Adrenal gland (tissue), 12 donors: ENCODE results near the gene TENM4. TPM values are rescaled to one million over a fixed set of nuclear protein-coding genes. Genes with fewer than 3 reads are reported as not detected.

Experiments used
- DNase-seq, 7 donors: peaks; one replicate each; pipeline ENCODE4 v3.0.0-alpha.2; 2019 to 2020
- H3K27ac ChIP-seq, 5 donors: fragments of 200-600 bp; sonication (generic) in 4 of 5; 1 replicate in 3 of 5; 2 replicates in 2 of 5; pipeline versions ENCODE4 v1.5.1 to v1.8.0; 2016 to 2020; ENCODE audit warnings: mild to moderate bottlenecking in 1 of 5
- H3K27me3 ChIP-seq: fragments of 200-600 bp; 2 replicates; pipeline ENCODE4 v1.8.0; 2021
- H3K36me3 ChIP-seq, 2 donors: fragments of 200-600 bp; replicated peaks in 1 of 2; 1 replicate in 1 of 2; 2 replicates in 1 of 2; pipeline versions ENCODE4 v1.5.1 to v1.8.0; 2018 to 2022
- H3K4me1 ChIP-seq, 2 donors: fragments of 200-600 bp; replicated peaks in 1 of 2; 1 replicate in 1 of 2; 2 replicates in 1 of 2; pipeline versions ENCODE4 v1.5.1 to v1.8.0; 2018 to 2021
- H3K4me3 ChIP-seq, 4 donors: fragments of 200-600 bp; sonication (generic) in 3 of 4; one replicate each; pipeline ENCODE4 v1.5.1; 2016 to 2018
- H3K9me3 ChIP-seq, 3 donors: fragments of 200-600 bp; sonication (generic) in 1 of 3; replicated peaks in 1 of 3; 1 replicate in 2 of 3; 2 replicates in 1 of 3; pipeline versions ENCODE4 v1.5.1 to v1.8.0; 2016 to 2021
- CTCF ChIP-seq, 6 experiments: fragments of 450-650 bp in 4 of 6; fragments of 200-600 bp in 2 of 6; sonication (generic) in 1 of 6; IDR thresholded peaks; 1 replicate in 5 of 6; 2 replicates in 1 of 6; pipeline versions ENCODE4 v1.5.1 to v1.8.0; 2016 to 2021; ENCODE audit warnings: antibody characterized with exemption in 6 of 6, mild to moderate bottlenecking in 2 of 6, moderate library complexity in 1 of 6
- POLR2A ChIP-seq, 2 donors: fragments of 450-650 bp; IDR thresholded peaks; one replicate each; pipeline ENCODE4 v1.6.1; 2017; ENCODE audit warnings: antibody characterized with exemption in 2 of 2, mild to moderate bottlenecking in 2 of 2, moderate library complexity in 1 of 2
- WGBS, 4 donors: extraction: QIAGEN DNeasy Blood & Tissue Kit in 2 of 4; methylation state at CpG; one replicate each; pipeline versions ENCODE4 v1.1.5 to v1.1.7; 2013 to 2017; 5-methylcytosine and 5-hydroxymethylcytosine counted together
- intact Hi-C, 2 donors: fragments of 100-400 bp; cut with DNase I; formaldehyde crosslinking; loops; one replicate each; pipeline versions ENCODE4 v1.14.1 to v1.15.0; 2022 to 2023
- polyA plus RNA-seq, 3 donors: library from polyadenylated mRNA; stranded (reverse); fragments of 200-250 nt in 2 of 3; fragments of 350-450 nt in 1 of 3; fragmentation: Illumina TruSeq in 1 of 3; extraction: RNeasy Lipid Tissue Mini Kit (QIAGEN cat#74804) in 1 of 3; gene quantifications; one replicate each; pipeline ENCODE4 v1.2.3, GENCODE V29; 2013 to 2014
- total RNA-seq, 9 donors: library from RNA; depleted of rRNA in 4 of 9; stranded (reverse); fragments of >200 nt in 4 of 9; fragments of 120-200 nt in 1 of 9; fragmentation: NEBNext Ultra II Directional in 1 of 9; extraction: Animal tissue kit (Norgen Biotek cat#: 25700) in 1 of 9; gene quantifications; one replicate each; pipeline versions ENCODE4 v1.1.0 to v1.2.4, GENCODE V29; 2013 to 2023
- donor health status: healthy with polysubstance abuse.
- donor health status: Bipolar disorder and iron deficiency.
- donor health status: DM: yes; HTN: yes; CAD: no.
- donor health status: DM: no; HTN: no; CAD: no.
- donor health status: DM: no; HTN: no; CAD: no.
- donor health status: DM: yes; HTN: yes; CAD: no.

Gene TENM4
- total and polyA plus RNA-seq, 12 donors = 0.74 to 24.9 (median 6.7) TPM

GRCh38 chr11:79237091-79237490, 203.7 kb downstream of the TENM4 start:
- Histone ChIP-seq H3K4me1 (no peaks in the 10 kb centered on the region), H3K27me3 (no peaks in the 10 kb centered on the region), H3K36me3 (no peaks in the 10 kb centered on the region), H3K9me3 (no peaks in the 10 kb centered on the region), H3K27ac (no peak overlapping the region), H3K4me3 (no peak overlapping the region)
- no peak for TF ChIP-seq CTCF (IDR thresholded peaks at IDR 0.05)
- TF ChIP-seq POLR2A (IDR thresholded peaks at IDR 0.05) = no peak
- WGBS, 4 donors = 89 to 92% (median 92%) methylated on average over 3 to 5 of the region's 5 CpGs
- no peak for DNase-seq
- intact Hi-C loops = no loop called here

- no peak for TF ChIP-seq CTCF (IDR thresholded peaks at IDR 0.05)
- no peak for TF ChIP-seq POLR2A (IDR thresholded peaks at IDR 0.05)
- Histone ChIP-seq H3K9me3 (no peaks in the 10 kb centered on the region), H3K4me1 (no peaks in the 10 kb centered on the region), H3K27ac (no peak overlapping the region), H3K36me3 (no peaks in the 10 kb centered on the region), H3K4me3 (no peak overlapping the region), H3K27me3 (no peaks in the 10 kb centered on the region)
- intact Hi-C loops = no loop called here
- no peak for DNase-seq
- WGBS, 4 donors = 68 to 84% (median 78%) methylated on average over 10 to 11 of the region's 11 CpGs
These were observed 204.3 kb downstream of the TENM4 start for GRCh38 chr11:79236541-79236971.

GRCh38 chr11:79235696-79236095, 205.1 kb downstream of the TENM4 start:
- TF ChIP-seq CTCF (IDR thresholded peaks at IDR 0.05) (no peak), POLR2A (IDR thresholded peaks at IDR 0.05) (no peak)
- Histone ChIP-seq H3K9me3 (no peaks in the 10 kb centered on the region), H3K4me3 (no peak overlapping the region), H3K27me3 (no peaks in the 10 kb centered on the region), H3K4me1 (no peaks in the 10 kb centered on the region), H3K36me3 (no peaks in the 10 kb centered on the region), H3K27ac (no peak overlapping the region)
- 86 to 93% (median 88%) methylated on average over 6 of the region's 6 CpGs for WGBS, 4 donors
- intact Hi-C loops = no loop called here
- DNase-seq = no peak

GRCh38 chr11:79232346-79232745, 208.5 kb downstream of the TENM4 start:
- Histone ChIP-seq H3K36me3 (no peaks in the 10 kb centered on the region), H3K4me3 (no peak overlapping the region), H3K27ac (no peak overlapping the region), H3K27me3 (no peaks in the 10 kb centered on the region), H3K9me3 (no peaks in the 10 kb centered on the region), H3K4me1 (no peaks in the 10 kb centered on the region)
- 82 to 90% (median 88%) methylated on average over 5 of the region's 5 CpGs for WGBS, 4 donors
- DNase-seq = no peak
- intact Hi-C loops = no loop called here
- TF ChIP-seq CTCF (IDR thresholded peaks at IDR 0.05) (no peak), POLR2A (IDR thresholded peaks at IDR 0.05) (no peak)
